Right ventricle myocardium superior (tissue), 1 donor: ENCODE results near the gene TCTN3. TPM values are rescaled to one million over a fixed set of nuclear protein-coding genes. Genes with fewer than 3 reads are reported as not detected.
"Not testable (repeated sequence)": the region's sequence is repeated elsewhere in the genome, so short reads cannot be mapped to it uniquely, and the experiment has no call there.

ENCODE experiments used
- ATAC-seq: fragments of 200-7000 bp; cut with Tn5 transposase; one replicate; pipeline ENCODE4 v1.9.1; 2020; ENCODE audit warnings: mild to moderate bottlenecking; ENCODE audit not compliant: poor library complexity
- DNase-seq: peaks from one replicate; pipeline ENCODE4 v3.0.0-alpha.2; 2020
- intact Hi-C: fragments of 100-400 bp; cut with DNase I; formaldehyde crosslinking; loops from one replicate; pipeline ENCODE4 v1.11.2; 2022
- long read RNA-seq: library from polyadenylated mRNA; unstranded; transcript quantifications from one replicate; pipeline ENCODE4 v2.0.0, GENCODE V29; 2021
- total RNA-seq: library from RNA; stranded (reverse); fragmentation: NEBNext Ultra II Directional; extraction: Animal tissue kit (Norgen Biotek cat#: 25700); gene quantifications from one replicate; pipeline ENCODE4 v1.2.1, GENCODE V29; 2021
- donor health status: DM: no; HTN: yes; CAD: no; lungs with severe emphysema.

Gene TCTN3, protein sequence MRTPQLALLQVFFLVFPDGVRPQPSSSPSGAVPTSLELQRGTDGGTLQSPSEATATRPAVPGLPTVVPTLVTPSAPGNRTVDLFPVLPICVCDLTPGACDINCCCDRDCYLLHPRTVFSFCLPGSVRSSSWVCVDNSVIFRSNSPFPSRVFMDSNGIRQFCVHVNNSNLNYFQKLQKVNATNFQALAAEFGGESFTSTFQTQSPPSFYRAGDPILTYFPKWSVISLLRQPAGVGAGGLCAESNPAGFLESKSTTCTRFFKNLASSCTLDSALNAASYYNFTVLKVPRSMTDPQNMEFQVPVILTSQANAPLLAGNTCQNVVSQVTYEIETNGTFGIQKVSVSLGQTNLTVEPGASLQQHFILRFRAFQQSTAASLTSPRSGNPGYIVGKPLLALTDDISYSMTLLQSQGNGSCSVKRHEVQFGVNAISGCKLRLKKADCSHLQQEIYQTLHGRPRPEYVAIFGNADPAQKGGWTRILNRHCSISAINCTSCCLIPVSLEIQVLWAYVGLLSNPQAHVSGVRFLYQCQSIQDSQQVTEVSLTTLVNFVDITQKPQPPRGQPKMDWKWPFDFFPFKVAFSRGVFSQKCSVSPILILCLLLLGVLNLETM
- total RNA-seq: 8.5 TPM
- long read RNA-seq, transcript TCTN3-207 (14 exons, 2,739 nt): major isoform, 20 of 22 reads
- long read RNA-seq, partial matches to known transcripts: 0 of 22 reads
- long read RNA-seq, other reads (novel, unspliced or antisense): 2 of 22 reads

DNA sequence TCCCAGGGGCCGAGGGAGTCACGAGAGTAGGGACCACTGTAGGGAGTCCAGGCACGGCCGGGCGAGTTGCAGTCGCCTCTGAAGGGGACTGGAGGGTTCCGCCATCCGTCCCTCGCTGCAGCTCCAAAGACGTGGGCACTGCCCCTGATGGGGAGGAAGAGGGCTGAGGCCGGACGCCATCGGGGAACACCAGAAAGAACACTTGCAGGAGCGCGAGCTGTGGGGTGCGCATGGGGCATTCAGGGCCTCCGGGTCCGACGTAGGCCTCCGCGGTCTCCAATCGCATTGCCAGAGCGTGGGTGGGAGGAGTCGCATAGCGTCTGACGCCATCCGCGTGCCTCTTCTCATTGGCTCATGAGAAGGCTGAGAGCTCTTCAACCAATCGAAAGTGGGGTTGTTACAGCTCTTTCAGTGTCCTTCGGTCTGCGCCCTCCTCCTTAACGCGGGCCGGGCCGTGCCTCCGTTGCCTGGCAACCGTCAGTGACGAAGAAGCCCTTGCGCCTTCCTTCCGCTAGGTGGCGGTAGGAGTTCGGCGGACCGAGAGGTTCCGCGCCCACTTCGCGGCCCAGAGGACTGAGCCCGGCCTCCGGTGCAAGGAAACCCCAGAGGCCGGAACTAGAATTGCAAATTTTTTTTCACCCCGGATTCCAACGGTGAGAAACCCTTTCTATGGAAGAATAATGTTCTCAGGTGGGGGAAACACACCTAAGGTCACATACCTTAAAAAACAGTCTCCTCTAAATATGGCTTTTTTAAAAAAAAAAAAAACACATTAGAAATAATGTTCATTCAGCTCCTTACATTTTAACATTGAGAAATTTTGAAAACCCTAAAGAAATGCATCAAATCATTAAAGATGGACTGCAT is at the start of gene TCTN3:
TCTN3 (minus strand) TSS at position 260 of the 867 bp plus-strand sequence; CDS start at position 232, 28 bp downstream.
- DNase-seq (peak; percentile 97), ATAC-seq (peak; percentile 100)
- intact Hi-C loops: loop anchor here (5.0 kb wide), 1 partner anchor 148 kb away; no protein-coding TSS in a partner anchor

DNA sequence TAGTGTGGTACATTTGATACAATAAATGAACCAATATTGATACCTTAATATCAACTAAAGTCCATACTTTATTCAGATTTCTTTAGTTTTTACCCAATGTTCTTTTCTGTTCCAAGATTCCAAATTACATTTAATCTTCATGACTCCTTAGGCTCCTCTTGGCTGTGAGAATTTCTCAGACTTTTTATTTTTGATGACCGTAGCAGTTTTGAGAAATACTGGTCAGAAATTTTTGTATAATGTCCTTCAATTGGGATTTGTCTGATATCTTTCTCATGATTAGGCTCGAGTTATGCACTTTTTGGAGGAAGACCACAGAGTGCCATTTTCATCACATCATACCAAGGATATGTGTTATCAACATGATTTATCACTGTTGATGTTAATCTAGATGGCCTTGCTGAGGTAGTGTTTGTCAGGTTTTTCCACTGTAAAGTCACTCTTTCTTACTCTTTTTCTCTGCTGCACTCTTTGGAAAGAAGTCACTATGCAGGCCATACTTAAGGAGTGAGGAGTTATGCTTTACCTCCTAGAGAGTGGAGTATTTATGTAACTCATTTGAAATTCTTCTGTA is 49.3 kb upstream of the TCTN3 start:
- ATAC-seq (no peak), DNase-seq (no peak)
- intact Hi-C loops: no loop called here

- intact Hi-C loops: no loop called here
- peak; percentile 34 for ATAC-seq
- no peak for DNase-seq
Measured at GRCh38 chr10:95742485-95742884, 48.8 kb upstream of the TCTN3 start.

- no peak for DNase-seq
- intact Hi-C loops: no loop called here
Measured at GRCh38 chr10:95741807-95742467, 48.2 kb upstream of the TCTN3 start.

GRCh38 chr10:95739056-95739455 is 45.3 kb upstream of the TCTN3 start:
- ATAC-seq: no peak
- no peak for DNase-seq
- intact Hi-C loops: no loop called here

More at GRCh38 chr10:95741807-95742467, 48.2 kb upstream of the TCTN3 start:
- peak; percentile 73 for ATAC-seq

DNA sequence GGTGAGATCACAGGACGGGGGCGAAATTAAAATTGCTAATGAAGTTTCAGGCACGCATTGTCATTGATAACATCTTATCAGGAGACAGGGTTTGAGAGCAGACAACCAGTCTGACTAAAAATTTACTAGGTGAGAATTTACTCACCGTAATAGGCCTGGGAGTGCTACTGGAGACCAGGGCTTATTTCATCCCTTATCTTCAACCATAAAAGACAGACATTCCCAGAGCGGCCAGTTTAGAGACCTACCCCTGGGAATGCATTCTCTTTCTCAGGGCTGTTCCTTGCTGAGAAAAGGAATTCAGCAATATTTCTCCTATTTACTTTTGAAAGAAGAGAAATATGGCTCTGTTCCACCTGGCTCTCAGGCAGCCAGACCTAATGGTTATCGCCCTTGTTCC is 39.2 kb upstream of the TCTN3 start:
- intact Hi-C loops, ATAC-seq: not testable (repeated sequence)

DNA sequence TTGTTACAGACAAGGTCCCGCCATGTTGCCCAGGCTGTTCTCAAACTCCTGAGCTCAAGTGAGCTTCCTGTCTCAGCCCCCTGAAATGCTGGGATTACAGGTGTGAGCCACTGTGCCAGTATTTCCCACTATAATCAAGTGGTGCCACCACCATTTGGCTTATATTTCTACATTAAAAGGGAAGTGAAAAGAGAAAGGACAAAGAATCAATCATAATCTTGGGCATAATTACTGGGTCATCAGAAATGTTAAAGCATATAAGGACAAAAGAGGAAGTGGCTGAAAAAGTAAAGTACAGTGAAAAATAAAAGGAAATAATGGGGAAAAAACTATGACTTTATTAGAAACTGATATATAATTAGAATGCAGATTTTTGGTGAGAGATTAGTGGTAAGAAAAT is 36.5 kb upstream of the TCTN3 start:
- ATAC-seq (peak; percentile 10), DNase-seq (no peak)
- intact Hi-C loops: no loop called here

More for the DNA sequence above, 39.2 kb upstream of the TCTN3 start:
- DNase-seq: not testable (repeated sequence)

DNA sequence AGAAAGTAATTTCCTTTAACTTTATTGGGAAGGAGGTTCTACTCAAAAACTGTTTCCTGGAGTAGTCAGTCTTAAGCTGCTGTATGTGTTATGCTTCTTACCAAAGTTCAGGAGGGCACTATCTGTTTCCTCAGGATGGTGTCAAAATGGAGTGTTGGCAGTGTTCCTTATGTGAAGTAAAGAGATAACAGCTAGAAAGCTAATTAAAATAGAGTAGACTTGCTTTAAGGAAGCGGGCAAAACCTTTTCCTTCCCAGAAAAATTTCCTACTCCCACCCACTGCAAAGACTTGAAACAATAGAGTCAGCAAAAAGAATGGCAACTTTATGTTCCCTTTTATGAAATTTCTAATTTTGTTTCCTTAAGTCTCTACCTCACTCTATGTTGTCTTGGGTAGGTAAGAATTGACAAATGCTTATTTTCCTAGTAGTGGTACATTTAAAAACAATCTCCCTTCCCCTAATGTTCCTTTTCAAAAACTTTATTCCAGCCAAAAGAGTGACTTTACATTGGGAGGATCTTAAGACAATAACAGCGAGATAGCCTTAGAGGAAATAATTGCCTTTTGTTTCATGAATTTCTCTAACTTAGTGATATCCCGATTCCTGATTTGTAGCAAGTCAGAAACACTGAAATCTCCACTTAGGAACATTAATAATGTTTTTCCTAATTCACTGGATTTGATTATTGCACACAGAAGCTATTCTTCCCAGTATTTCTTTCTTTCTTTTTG is 35.8 kb upstream of the TCTN3 start:
- peak; percentile 51 for ATAC-seq
- no peak for DNase-seq
- intact Hi-C loops: no loop called here

DNA sequence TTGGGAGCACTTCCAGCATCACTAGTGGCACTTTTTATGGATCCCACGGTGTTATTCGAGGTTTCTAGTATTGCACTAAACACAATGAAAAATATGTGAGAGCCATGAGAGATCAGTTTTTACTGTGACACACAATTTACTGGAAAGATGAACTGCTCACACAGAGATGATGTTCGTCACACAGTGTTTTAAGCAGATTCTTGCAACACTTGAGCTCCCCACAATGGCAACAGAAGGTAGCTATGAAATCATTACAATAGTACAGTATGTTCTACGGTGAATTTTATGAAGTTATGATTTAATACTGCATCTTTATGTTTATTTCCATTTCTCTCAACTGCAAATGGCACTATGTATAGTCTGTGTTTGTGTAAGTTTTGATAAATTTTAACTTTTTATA is 34.8 kb upstream of the TCTN3 start:
- intact Hi-C loops: no loop called here
- ATAC-seq (peak; percentile 67), DNase-seq (no peak)

DNA sequence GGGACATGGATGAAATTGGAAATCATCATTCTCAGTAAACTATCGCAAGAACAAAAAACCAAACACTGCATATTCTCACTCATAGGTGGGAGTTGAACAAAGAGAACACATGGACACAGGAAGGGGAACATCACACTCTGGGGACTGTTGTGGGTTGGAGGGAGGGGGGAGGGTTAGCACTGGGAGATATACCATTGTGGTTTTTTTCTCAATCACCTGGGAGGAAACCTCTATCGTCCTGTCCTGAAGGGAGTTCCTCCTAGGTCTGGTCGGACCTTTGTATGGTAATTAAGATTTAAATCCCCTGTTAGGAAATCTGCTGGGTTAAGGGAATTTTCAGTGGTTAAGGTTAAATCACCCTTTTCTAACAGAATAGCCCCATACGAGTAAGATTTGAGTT is 28.8 kb upstream of the TCTN3 start:
- ATAC-seq, DNase-seq, intact Hi-C loops: not testable (repeated sequence)

DNA sequence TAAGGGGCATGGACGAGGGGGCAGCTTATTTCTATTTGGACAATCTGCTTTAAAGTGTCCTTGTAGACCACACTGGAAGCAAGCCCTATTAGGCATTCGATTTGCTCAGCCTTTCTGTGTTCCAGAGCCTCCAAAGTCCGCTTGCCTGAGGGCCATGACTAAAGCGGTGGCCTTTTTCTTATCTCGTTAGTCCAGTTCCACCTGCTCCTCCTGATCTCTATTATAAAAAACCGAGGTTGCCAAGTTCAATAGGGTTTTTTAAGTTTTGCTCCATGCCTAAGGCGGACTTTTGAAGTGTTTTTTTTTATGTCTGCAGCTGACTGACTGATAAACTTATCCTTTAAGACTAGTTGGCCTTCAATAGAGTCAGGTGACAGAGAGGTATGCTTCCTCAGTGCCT is 27.0 kb upstream of the TCTN3 start:
- intact Hi-C loops, ATAC-seq, DNase-seq: not testable (repeated sequence)

GRCh38 chr10:95716866-95717265 is 23.1 kb upstream of the TCTN3 start:
- intact Hi-C loops: no loop called here
- DNase-seq (no peak), ATAC-seq (no peak)

DNA sequence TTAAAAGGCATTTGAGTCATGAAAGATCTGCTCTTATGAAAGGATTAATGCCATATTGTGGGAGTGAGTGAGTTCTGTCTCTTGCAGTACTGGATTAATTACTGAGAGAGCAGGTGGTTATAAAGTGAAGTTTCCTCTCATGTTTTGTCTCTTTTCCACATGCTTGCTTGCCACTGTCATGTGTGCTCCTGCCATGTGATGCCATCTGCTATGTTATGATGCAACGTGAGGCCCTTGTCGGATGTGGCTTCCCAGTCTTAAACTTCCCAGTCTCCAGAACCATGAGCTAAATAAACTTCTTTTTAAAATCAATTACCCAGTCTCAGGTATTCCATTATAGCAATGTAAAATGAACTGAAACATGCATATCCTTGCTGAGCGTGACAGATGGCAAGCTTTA is 22.7 kb upstream of the TCTN3 start:
- intact Hi-C loops: no loop called here
- DNase-seq: no peak
- ATAC-seq: no peak

GRCh38 chr10:95711492-95711891 is 17.8 kb upstream of the TCTN3 start:
- no peak for ATAC-seq
- intact Hi-C loops: no loop called here
- no peak for DNase-seq

DNA sequence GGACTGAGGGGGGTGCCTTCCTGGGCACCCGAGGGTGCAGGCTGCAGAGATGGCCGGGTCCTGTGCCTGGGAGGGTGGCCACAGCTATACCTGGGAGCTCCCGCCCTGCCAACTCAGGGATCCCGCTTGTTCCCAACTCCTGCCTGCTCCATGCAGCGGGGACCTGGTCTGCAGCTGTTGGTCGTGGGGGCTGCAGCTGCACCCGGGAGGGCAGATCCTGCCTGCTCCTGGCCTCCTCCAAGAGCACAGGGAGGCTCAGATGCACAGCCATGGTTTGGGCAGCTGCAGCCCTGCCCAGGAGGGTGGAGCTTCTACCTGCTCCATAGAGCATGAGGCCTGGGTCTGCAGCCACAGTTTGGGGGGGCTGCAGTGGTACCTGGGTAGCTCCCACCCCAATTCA is 13.3 kb upstream of the TCTN3 start:
- DNase-seq (no peak), ATAC-seq (no peak)
- intact Hi-C loops: no loop called here

- ATAC-seq: no peak
- no peak for DNase-seq
- intact Hi-C loops: no loop called here
Measured at GRCh38 chr10:95706573-95706972, 12.8 kb upstream of the TCTN3 start.

GRCh38 chr10:95698415-95698814 is 4.7 kb upstream of the TCTN3 start:
- intact Hi-C loops: no loop called here
- DNase-seq: no peak
- no peak for ATAC-seq
